T-helper 2 cell treated with Interferon-gamma antibody and Interleukin-4, amounts not matched to agents 100 ng/mL and 5 ng/mL, for 36 hours (primary cell): ENCODE results near the gene SCNN1A. TPM values are rescaled to one million over a fixed set of nuclear protein-coding genes. Genes with fewer than 3 reads are reported as not detected.

ENCODE experiments used
- intact Hi-C: fragments of 100-400 bp; cut with micrococcal nuclease; formaldehyde crosslinking; loops from one replicate; pipeline ENCODE4 v1.15.1; 2023
- total RNA-seq: library from RNA; stranded (reverse); gene quantifications from 2 replicates; pipeline ENCODE4 v1.2.3, GENCODE V29; 2022

Gene SCNN1A
- total RNA-seq, 1 donor from 2014 or later, result 0.32 TPM

GRCh38 chr12:6336079-6336888 is 39.1 kb downstream of the SCNN1A start:
- intact Hi-C loops, result loop anchor here (2.0 kb wide), 2 partner anchors 127 to 199 kb away; partner anchors contain the start of gene GAPDH

- intact Hi-C loops, result loop anchor here (1.0 to 2.0 kb wide), 4 partner anchors 32 to 199 kb away; partner anchors contain the start of gene GAPDH
Observed at GRCh38 chr12:6335451-6336078, 39.8 kb downstream of the SCNN1A start.

DNA sequence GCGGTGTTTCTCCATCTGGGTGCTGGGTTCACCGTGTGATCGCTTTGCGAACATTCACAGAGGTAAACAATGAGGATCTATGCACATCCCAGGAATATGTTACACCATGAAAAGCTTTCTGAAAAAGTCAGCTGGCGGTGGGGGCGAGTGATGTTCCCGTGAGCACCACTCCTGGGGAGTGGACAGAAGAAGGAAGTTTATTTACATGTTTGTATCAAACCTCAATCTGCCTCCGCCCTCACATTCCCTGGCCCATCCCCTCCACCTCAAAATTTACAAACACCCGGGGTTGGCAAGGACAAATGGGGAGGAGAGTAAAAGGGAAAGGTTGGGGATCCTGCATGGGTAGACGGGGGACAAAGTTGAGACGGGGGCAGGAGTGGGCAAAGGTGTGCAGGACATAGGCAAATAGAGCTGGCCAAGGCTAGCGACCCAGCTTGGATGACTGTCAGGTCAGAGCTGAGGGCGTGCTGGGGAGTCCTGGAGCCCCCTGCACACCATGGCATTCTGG is 40.4 kb downstream of the SCNN1A start:
- intact Hi-C loops, result loop anchor here (1.0 kb wide), 2 partner anchors 32 to 88 kb away; no protein-coding TSS in a partner anchor

GRCh38 chr12:6334359-6334758 is 41.0 kb downstream of the SCNN1A start:
- intact Hi-C loops, result no loop called here

DNA sequence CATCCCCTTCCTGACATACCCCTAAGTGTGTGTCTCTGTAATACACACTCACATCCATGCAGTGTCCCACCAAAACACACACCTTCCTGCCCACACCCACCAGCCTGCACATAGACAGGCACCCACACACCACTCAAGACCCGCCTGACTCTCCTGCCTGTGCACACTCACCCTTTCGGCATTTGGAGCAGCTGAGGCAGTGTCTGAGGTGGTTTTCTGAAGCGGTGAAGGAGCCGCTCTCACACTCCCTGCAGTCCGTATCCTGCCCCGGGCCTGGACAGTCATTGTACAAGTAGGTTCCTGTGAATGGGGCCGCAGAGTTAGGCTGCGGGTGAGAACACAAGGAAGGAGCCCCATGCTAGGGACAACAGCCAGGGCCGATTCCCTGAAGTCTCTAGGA is 41.8 kb downstream of the SCNN1A start:
- intact Hi-C loops, result no loop called here

DNA sequence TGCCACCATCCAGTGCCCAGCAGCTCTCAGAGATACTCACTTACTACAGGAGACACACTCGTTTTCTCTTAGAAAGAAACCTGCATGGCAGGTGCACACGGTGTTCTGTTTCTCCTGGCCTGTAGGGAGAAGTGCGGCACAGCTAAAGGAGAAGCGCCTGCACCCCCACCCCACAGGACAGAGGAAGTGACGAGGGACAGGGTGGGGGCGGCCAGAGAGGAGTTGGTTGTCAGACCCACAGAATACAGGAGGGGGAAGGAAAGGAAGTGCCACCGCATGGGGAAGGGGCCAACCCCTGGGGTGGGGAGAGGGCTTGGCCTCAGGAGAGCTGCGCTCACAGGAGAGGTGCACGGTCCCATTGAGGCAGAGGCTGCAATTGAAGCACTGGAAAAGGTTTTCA is 42.3 kb downstream of the SCNN1A start:
- intact Hi-C loops, result no loop called here

GRCh38 chr12:6332459-6332858 is 42.9 kb downstream of the SCNN1A start:
- intact Hi-C loops, result no loop called here

GRCh38 chr12:6330999-6331714 is 44.2 kb downstream of the SCNN1A start:
- intact Hi-C loops, result no loop called here

DNA sequence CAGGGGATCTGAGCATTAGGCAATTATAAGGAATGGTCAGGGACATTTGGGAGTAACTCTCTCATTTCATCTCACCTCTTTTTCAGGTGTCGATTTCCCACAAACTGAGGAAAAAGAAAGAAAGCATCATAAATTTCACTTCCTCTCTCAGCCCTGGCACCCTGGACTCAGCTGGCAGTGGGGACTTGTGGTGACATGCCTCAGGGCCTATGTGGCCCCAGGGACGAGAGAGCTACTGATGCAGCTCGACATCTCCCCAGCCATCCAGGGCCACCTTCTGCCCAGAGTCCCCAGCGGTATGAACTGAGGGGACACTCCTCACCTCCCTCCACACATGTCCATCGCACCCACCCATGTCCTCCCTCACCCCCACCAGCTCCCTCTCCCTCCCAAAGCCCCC is 45.2 kb downstream of the SCNN1A start:
- intact Hi-C loops, result no loop called here

- intact Hi-C loops, result no loop called here
Observed at GRCh38 chr12:6329703-6330064, 45.7 kb downstream of the SCNN1A start.

DNA sequence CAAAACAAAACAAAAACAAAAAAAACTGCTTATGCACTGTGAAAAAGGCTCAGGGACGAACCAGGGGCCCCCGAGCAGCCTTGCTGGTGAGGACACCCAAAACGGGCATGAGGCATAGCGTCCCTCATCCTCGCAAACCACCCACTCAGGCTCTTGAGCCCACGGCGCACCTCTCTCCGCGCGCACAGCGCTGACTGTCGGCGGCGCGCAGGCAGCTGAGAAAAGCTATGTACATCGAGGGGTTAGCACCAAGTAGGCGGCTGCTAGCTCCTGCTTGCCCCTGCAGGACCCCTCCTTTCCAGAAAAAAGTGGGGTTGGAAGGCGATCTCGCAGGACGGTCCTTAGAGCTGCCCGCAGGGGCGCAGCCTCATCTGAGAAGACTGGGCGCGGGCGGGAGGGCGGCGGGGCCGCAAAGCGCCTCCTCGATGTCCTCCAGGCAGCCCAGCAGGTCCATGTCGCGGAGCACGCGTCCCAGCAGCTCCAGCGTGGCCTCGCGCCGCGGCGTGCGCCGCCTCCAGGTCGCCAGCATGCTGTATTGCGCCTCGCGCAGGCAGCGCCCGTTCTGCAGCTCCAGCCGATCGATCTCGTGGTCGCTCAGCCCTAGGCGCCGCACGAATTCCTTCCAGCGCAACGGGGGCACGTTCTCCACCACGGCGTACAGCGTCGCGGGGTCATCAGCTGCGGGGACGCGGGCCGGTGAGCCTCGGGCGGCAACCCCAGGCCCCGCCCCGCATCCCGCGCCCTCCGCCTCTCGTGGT is 46.2 kb downstream of the SCNN1A start:
- intact Hi-C loops, result no loop called here

DNA sequence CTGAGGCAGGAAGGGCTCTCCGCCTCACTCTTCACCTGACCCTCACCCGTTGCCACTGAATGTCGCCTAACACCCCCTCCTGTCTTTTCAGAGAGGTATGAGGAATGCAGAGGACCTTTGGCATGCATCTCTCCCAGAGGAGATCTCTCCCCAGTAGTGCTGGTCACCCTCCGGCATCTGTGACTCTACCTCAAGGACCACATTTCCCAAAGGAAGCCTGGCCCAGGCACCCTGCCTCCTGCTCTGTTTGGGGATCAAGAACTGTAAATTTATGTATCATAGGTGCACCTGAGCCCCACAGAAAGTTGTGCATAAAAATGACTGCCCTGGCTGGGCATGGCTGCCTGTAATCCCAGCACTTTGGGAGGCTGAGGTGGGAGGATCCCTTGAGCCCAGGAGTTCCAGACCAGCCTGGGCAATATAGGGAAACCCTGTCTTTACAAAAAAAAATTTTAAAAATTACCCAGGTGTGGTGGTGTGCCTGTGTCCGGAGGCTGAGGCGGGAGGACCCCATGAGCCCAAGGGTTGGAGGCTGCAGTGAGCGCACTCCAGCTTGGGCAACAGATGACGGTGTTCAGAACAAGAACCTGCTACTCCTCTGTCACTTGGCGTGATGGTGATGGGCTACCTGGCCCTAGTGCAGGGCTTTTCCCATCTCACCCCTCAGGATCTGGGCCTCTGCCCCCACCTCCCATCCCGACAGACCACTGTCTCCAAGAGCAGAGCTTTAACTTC is 47.2 kb downstream of the SCNN1A start:
- intact Hi-C loops, result no loop called here

GRCh38 chr12:6327229-6328041 is 47.9 kb downstream of the SCNN1A start:
- intact Hi-C loops, result no loop called here

DNA sequence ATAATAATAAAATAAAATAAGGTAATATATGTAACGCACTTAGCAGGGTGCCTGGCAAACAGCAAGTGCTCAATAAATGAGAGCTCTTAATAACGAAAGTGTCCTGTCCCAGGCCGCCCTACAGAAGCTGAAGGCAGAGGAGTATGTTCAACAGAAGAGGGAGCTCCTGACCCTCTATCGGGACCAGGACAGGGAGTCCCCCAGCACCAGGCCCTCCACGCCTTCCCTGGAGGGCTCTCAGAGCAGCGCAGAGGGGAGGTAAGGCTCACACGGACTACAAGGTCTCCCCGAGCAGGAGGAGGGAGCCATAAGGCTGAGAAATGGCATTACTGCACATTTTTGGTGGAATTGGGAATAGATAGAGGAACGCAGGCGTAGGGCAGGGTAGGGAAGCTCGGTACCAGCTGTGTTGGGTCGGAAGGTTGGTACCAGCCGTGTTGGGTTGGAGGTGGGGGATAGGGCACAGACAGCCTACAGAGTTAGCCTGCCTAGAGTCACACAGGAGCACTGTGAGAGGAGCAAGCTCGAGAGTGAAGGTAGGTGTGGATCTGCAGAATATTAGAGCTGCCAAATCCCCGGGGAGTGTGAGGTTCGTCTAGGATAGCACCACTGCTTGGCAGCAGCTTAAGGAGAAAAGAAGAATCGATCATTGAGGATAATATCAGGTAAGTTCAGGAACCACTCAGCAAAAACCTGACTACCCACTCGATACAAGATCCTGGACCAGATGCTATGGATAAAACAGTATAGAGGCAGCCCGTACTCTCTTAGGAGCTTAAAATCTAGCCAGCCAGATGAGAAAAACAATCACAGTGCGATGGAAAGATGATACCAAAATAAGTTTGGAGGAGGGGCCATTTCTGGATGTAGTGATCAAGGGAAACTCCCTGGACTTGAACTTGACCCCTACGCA is 48.8 kb downstream of the SCNN1A start:
- intact Hi-C loops, result no loop called here

GRCh38 chr12:6324936-6325750 is 50.2 kb downstream of the SCNN1A start:
- intact Hi-C loops, result loop anchor here (5.0 kb wide), 1 partner anchor 92 kb away; no protein-coding TSS in a partner anchor

DNA sequence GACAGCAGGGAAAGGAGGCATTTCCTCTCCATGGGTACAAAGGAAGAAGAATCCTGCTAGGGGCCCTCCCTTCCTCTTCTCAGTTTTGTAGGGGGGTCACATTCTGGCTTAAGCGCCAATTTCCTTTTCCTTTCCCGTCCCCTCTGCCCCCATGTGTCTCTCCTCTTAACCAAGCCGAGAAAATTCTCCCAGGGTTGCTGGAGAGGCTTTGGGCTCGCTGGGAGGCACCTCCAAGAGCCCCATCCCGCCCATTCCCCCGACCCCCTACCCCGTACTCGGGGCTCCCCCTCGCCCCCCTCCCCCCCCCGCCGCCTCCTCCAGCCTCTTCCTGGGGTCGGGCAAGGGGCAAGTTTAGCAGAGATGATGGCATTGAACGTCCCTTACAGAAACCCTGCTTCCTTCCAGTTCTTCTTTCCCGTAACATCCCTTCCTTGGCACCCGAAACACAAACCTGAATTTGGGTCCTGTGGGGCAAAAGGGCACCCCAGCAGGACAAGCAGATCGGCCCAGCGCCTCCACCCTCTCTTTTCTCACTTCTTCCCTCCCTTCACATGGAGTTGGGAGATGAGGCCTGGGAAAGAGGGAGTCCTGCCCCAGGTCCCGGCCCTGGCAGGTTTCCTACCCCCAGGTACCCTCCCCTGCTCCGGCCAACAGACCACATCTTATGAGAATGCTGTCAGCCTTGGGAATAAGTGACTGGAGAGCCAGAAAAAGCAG is 51.2 kb downstream of the SCNN1A start:
- intact Hi-C loops, result loop anchor here (2.0 to 5.0 kb wide), 2 partner anchors 45 to 93 kb away; no protein-coding TSS in a partner anchor
